ENCODE results near the gene SNX8.

SNX8 gene

GRCh38 chr7:2244404-2244995, 69.7 kb downstream of the SNX8 start:
- no peak overlapping the region for H3K4me3 ChIP-seq (ENCODE audit: low read length)
- no peak for TF ChIP-seq ZNF274 (IDR thresholded peaks at IDR 0.05; ENCODE audit: low read depth, low read length)

GRCh38 chr7:2243458-2243857, 70.8 kb downstream of the SNX8 start:
- H3K4me3 ChIP-seq (ENCODE audit: low read length): no peak overlapping the region
- no peak for TF ChIP-seq ZNF274 (IDR thresholded peaks at IDR 0.05; ENCODE audit: low read depth, low read length)

GRCh38 chr7:2242541-2243429, 71.5 kb downstream of the SNX8 start:
- peak overlapping the region; percentile 92 for H3K4me3 ChIP-seq (ENCODE audit: low read length)
- no peak for TF ChIP-seq ZNF274 (IDR thresholded peaks at IDR 0.05; ENCODE audit: low read depth, low read length)

- no peak for TF ChIP-seq ZNF274 (IDR thresholded peaks at IDR 0.05; ENCODE audit: low read depth, low read length)
- H3K4me3 ChIP-seq (ENCODE audit: low read length): peak within 1 kb of the TSS; percentile 92
Observed at GRCh38 chr7:2241580-2242540, 72.4 kb downstream of the SNX8 start, which contains the start of the genes MRM2 and NUDT1. TSS of gene MRM2 (minus strand) at chr7:2242205. CDS start at chr7:2242169, 36 bp downstream. TSS of gene NUDT1 (plus strand) at chr7:2242226. CDS start at chr7:2244575, 2,349 bp downstream.

- H3K4me3 ChIP-seq (ENCODE audit: low read length): no peak overlapping the region
- TF ChIP-seq ZNF274 (IDR thresholded peaks at IDR 0.05; ENCODE audit: low read depth, low read length): no peak
Observed at GRCh38 chr7:2239242-2239641, 75.0 kb downstream of the SNX8 start.

- no peak for TF ChIP-seq ZNF274 (IDR thresholded peaks at IDR 0.05; ENCODE audit: low read depth, low read length)
- H3K4me3 ChIP-seq (ENCODE audit: low read length): no peak overlapping the region
Observed at GRCh38 chr7:2237109-2237602, 77.1 kb downstream of the SNX8 start.

GRCh38 chr7:2233926-2234325, 80.3 kb downstream of the SNX8 start:
- H3K4me3 ChIP-seq (ENCODE audit: low read length): no peak overlapping the region
- TF ChIP-seq ZNF274 (IDR thresholded peaks at IDR 0.05; ENCODE audit: low read depth, low read length): no peak

- TF ChIP-seq ZNF274 (IDR thresholded peaks at IDR 0.05; ENCODE audit: low read depth, low read length): no peak
- peak within 1 kb of the TSS; percentile 86 for H3K4me3 ChIP-seq (ENCODE audit: low read length)
Observed at GRCh38 chr7:2232766-2233520, 81.3 kb downstream of the SNX8 start, which contains the start of gene MAD1L1. TSS of gene MAD1L1 (minus strand) at chr7:2232945. CDS start at chr7:2230133, 2,812 bp downstream.

- no peak for TF ChIP-seq ZNF274 (IDR thresholded peaks at IDR 0.05; ENCODE audit: low read depth, low read length)
- H3K4me3 ChIP-seq (ENCODE audit: low read length): peak overlapping the region; percentile 86
Observed at GRCh38 chr7:2231992-2232765, 82.1 kb downstream of the SNX8 start.

- no peak for TF ChIP-seq ZNF274 (IDR thresholded peaks at IDR 0.05; ENCODE audit: low read depth, low read length)
- H3K4me3 ChIP-seq (ENCODE audit: low read length): no peak overlapping the region
Observed at GRCh38 chr7:2230882-2231281, 83.4 kb downstream of the SNX8 start.

GRCh38 chr7:2230226-2230625, 84.0 kb downstream of the SNX8 start:
- no peak overlapping the region for H3K4me3 ChIP-seq (ENCODE audit: low read length)
- TF ChIP-seq ZNF274 (IDR thresholded peaks at IDR 0.05; ENCODE audit: low read depth, low read length): no peak

GRCh38 chr7:2229467-2229866, 84.8 kb downstream of the SNX8 start:
- no peak overlapping the region for H3K4me3 ChIP-seq (ENCODE audit: low read length)
- no peak for TF ChIP-seq ZNF274 (IDR thresholded peaks at IDR 0.05; ENCODE audit: low read depth, low read length)
